GM12872 (cell line): Measurements from ENCODE around the gene CALML5.

Source experiments
- TF ChIP-seq, protein P1 (sequence below): IDR thresholded peaks from 3 replicates; pipeline ENCODE4 v1.5.1; 2011; ENCODE audit warnings: low read depth, mild to moderate bottlenecking, low read length, moderate library complexity; ENCODE audit not compliant: insufficient read depth

The CALML5 gene

DNA sequence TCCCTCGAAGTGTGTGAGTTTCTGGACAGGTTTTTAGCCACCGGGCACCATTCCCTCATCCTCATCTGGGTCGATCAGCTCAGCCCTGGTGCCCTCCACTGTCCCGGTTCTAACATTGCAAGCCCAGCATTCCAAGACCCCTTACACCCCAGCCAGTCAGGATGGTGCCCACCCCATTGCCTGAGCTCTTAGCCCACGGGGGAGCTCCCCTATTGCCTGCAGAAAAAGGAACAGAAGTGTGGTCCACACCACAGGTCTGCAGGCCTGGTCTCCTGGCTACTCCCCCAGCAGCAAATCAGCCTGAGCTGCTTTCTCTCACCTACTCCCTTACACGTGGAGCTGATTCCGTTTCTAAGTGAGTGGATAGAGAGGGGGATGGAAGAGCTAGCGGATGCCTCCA, 4.8 kb downstream of the CALML5 start:
- TF ChIP-seq, protein P1, sequence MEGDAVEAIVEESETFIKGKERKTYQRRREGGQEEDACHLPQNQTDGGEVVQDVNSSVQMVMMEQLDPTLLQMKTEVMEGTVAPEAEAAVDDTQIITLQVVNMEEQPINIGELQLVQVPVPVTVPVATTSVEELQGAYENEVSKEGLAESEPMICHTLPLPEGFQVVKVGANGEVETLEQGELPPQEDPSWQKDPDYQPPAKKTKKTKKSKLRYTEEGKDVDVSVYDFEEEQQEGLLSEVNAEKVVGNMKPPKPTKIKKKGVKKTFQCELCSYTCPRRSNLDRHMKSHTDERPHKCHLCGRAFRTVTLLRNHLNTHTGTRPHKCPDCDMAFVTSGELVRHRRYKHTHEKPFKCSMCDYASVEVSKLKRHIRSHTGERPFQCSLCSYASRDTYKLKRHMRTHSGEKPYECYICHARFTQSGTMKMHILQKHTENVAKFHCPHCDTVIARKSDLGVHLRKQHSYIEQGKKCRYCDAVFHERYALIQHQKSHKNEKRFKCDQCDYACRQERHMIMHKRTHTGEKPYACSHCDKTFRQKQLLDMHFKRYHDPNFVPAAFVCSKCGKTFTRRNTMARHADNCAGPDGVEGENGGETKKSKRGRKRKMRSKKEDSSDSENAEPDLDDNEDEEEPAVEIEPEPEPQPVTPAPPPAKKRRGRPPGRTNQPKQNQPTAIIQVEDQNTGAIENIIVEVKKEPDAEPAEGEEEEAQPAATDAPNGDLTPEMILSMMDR, result no peak

DNA sequence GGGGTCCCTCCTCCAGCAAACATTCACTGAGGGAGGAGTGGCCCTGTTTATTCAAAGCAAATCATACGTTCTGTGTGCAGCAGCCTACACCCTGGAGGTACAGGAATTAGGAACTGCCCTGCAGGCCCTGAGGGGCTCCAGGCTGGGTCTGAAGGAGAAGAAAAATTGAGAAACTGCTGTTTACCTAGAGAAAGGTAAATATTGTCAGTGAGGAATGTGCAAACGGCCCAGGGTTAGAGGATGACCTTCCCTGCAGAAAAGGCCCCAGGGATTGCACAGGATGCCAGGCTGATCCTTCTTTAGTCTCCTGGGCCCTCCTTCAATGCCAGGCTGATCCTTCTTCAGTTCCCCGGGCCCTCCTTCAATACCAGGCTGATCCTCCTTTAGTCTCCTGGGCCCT, 5.7 kb downstream of the CALML5 start:
- TF ChIP-seq, protein P1, result no peak

DNA sequence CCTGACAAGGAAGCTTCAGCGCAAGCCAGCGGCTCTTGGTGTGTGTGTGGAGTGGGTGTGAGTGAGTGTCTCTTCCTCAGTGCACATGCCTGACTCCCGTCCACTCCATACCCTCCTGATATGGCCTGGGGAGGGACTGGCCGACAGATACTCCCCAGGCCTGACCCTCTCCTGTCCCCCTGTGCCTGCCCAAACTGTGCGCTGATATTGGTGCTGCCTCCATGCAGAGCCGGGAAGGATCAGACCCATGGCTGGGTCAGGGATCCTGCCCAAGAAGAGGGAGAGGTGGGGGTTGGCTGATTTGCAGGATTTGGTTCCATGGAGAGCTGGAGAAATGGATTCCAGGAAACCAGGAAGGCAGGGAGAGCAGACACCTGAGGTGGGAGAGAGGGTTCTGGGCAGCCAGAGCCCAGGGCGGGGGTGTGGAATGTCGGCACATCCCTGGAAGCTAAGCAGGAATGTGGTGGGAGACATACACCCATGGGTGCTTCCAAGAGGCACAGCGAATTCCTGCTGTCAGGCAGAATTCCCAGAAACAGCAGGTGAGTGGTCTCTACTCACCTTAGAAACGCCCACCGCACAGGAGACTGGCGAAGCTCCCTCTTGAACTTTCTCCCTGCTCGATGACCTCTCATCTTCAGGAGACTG, 6.3 kb downstream of the CALML5 start:
- TF ChIP-seq, protein P1, result no peak

DNA sequence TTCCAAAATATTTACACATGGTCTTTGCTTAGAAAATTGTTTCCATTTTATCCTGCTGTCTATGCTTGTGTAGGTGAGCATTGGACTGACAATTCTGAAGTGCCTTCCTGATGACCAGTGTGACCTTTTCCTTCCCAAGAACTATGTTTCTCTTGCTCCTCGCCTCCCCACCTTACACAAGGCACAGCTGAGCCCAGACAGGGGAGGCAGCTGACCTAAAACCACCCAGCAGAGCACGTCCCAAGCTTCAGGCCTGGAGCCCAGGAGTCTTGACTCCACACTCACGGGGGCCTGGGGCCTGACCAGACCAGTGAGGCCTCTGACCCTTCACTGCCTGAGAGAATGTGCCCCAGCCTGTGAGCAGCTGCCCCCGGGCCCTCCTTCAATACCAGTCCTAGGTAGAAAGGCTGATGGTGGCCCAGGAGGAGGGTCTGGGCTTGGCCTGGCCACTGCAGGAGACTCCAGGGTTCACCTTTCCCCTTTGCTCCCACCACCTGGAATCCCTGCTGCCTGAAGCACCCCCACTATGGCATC, 7.0 kb downstream of the CALML5 start:
- TF ChIP-seq, protein P1, result no peak

DNA sequence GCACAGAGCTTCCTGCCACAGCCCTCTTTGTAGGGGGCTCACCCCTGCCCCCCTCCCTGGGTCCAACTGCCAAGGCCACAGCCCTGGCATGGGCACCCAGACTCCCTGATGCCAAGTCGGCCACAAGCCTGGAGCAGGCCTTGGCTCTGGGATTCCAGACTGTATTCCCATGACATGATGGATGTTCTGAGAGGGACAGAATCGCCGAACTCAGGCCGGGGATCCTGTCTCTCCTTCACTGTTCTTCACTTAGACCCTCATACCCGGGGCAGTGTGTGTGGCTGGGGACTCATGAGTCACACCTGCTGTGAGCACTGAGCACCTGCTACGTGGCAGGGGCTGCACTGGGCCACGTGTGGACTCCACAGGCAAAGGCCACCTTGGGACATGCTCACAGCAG, 7.9 kb downstream of the CALML5 start:
- TF ChIP-seq, protein P1, result no peak

DNA sequence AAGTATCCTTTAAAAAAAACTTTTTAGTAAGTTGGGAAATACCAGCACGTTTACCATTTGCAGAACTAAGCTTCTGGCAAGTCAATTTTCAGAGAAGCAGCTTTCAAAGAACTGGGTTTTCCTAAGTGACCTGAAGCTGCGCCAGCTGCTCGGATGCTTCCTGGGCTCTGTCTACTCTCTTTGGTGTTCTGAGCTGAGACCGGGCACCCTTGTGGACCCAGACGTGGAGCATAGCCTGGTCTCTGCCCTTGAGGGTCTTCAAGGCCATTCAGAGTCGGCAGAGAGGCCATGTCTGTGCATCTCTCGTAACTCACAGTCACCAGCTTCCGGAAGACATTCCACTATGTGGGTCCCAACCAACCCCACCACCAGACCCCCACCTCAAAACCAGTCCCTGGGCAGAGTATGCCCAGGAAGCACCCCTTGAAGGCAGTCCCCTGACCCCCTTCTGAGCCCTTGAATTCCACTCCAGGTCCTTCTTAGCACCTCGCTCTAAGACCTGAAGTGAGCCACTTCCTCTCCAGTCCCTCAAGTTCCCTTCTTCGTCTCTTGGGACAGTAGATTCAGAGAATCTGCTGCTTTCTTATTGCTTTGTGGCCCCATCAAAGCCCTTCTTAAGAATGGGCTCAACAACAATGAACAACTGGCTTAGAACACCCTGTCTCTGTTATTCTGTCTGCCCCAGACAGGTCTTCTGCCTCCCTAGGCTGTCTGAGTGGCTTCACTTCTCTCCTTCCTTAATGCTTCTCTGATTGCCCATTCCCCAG, 8.5 kb downstream of the CALML5 start:
- TF ChIP-seq, protein P1, result no peak

DNA sequence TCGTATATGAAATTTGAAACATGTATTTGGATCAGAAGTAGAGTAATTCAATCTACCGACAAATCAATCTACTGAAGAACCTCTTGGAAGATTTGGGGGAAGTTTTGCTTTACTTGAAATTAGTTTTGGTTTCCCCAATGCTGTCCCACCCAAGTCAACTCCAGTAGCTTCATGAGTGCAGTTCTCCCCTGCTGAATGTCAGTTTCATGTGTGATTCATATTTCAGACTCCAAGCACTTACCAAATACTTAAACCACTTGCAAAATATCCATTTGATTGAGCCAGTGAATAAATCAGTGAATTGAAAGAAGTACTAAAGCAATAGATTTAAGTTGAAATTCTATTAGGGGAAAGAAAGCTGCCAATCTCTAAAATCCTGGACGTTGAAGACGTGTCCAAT, 9.3 kb downstream of the CALML5 start:
- TF ChIP-seq, protein P1, result no peak
